AG04450 (cell line): ENCODE results near the gene QSOX1. TPM values are rescaled to one million over a fixed set of nuclear protein-coding genes. Genes with fewer than 3 reads are reported as not detected.

ENCODE experiments used
- CTCF ChIA-PET: fragments of 300-600, 350-600 bp; formaldehyde crosslinking; extraction: SDS; loops from one replicate; lab custom pipeline; 2022; ENCODE audit warnings: antibody characterized with exemption, inconsistent platforms; lab: Charles Lee
- POLR2A ChIA-PET: fragments of 350-600 bp; formaldehyde crosslinking; extraction: SDS; loops from one replicate; lab custom pipeline; 2021; ENCODE audit warnings: antibody characterized with exemption, inconsistent platforms; lab: Yijun Ruan, JAX
- DNase-seq: peaks from one replicate; pipeline ENCODE4 v3.0.0-alpha.2; 2011; ENCODE audit warnings: low read depth, low spot score
- H3K27ac ChIP-seq: one replicate; pipeline ENCODE4 v1.5.1; 2012; ENCODE audit warnings: low read depth, low read length, control low read depth
- H3K27me3 ChIP-seq: one replicate; pipeline ENCODE4 v1.6.0; 2012; ENCODE audit warnings: low read length; ENCODE audit not compliant: control insufficient read depth, insufficient read depth
- H3K4me3 ChIP-seq: 2 replicates; pipeline ENCODE4 v1.5.1; 2011; ENCODE audit warnings: mild to moderate bottlenecking, low read depth, low read length, control low read depth
- H3K9me3 ChIP-seq: 2 replicates; pipeline ENCODE4 v1.5.1; 2012; ENCODE audit warnings: low read length; ENCODE audit not compliant: control insufficient read depth, insufficient read depth
- polyA plus RNA-seq: library from polyadenylated mRNA; depleted of rRNA; stranded (reverse); fragments of >200 nt; gene quantifications from 2 replicates; pipeline ENCODE4 v1.2.3, GENCODE V29; 2011
- TF ChIP-seq, protein P1 (sequence below): IDR thresholded peaks from 2 replicates; pipeline ENCODE4 v1.5.1; 2011; ENCODE audit warnings: low read depth, low read length, control low read depth, inconsistent platforms

QSOX1 gene
- polyA plus RNA-seq, 1 experiment, result 1,269 TPM

DNA sequence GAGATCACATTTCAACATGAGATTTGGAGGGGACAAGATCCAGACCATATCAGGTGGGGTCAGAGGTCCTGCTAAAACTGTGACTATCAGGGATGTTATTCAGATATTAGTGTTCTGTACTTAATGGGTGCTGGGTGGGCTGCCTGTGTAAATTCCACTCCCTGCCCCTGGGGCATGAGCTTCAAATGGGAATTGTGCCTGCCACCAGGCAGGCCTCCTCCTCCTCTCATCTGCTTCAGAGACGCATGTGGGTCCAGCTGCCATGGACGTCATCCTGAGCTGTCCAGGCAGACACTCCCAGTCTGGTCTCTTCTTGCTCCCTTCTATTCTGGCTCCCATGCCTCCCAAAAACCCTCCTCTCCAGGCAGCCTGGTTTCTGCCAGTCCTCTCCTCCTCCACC, 10.4 kb downstream of the QSOX1 start:
- no peak overlapping the region for H3K4me3 ChIP-seq
- H3K9me3 ChIP-seq, result no peaks in the 10 kb centered on the region; the same call in 1 of the 2 replicates
- no peak overlapping the region for H3K27ac ChIP-seq
- ChIA-PET CTCF (interaction anchor here (1.0 kb wide), 1 partner anchor 73 kb away, joined by 3 read pairs; no protein-coding TSS in a partner anchor), POLR2A (interaction anchor here (0.6 to 2.2 kb wide), 4 partner anchors 8 to 122 kb away, joined by 3 to 10 read pairs (median 4); partner anchors contain the start of gene QSOX1)
- TF ChIP-seq, protein P1, sequence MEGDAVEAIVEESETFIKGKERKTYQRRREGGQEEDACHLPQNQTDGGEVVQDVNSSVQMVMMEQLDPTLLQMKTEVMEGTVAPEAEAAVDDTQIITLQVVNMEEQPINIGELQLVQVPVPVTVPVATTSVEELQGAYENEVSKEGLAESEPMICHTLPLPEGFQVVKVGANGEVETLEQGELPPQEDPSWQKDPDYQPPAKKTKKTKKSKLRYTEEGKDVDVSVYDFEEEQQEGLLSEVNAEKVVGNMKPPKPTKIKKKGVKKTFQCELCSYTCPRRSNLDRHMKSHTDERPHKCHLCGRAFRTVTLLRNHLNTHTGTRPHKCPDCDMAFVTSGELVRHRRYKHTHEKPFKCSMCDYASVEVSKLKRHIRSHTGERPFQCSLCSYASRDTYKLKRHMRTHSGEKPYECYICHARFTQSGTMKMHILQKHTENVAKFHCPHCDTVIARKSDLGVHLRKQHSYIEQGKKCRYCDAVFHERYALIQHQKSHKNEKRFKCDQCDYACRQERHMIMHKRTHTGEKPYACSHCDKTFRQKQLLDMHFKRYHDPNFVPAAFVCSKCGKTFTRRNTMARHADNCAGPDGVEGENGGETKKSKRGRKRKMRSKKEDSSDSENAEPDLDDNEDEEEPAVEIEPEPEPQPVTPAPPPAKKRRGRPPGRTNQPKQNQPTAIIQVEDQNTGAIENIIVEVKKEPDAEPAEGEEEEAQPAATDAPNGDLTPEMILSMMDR, result no peak
- no peak for DNase-seq
- H3K27me3 ChIP-seq, result no peaks in the 10 kb centered on the region

DNA sequence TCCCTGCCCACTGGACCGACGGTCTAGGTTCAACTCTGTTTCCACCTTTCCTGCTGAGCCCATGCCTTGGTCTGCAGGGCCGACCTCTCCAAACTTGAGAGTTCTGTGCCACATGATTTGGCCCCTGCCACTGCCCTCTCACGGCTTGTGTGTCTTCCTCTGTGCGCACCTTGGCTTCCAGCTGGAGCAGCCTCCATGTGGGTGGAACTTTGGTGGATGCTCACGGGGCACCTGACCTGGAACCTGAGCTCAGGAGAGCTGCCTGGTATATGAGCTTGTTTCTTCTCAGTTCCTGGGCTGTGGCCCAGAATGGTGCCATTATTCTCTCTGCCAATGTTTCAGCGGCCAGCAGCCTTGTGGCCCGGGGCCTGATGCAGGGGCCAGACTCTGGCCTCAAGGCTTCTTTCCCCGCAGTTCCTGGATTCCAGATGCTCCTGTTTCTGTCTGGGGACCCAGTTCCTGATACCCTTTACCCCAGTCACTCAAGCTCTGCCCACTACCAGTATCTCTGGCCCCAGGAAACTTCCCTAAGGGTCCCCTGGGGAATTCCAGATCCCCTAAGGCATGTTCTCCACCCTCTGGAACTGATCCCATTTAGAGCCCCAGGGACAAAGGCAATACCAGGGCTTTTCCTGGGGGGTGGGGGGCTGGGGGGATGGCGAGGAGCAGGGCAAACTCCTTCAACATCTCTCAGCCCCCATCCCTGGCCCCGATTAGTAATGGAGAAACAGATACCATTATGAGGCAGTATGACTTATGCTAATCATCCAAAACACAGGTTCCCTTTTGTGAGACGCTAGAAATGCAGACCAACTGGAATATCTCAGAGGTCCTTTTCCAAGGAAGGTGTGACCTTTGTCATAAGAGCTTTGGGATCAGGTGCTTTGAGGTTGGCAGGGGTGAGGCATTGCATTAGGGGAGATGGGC, 11.1 kb downstream of the QSOX1 start:
- Histone ChIP-seq H3K27me3 (no peaks in the 10 kb centered on the region), H3K9me3 (no peaks in the 10 kb centered on the region; the same call in 1 of the 2 replicates), H3K4me3 (no peak overlapping the region), H3K27ac (no peak overlapping the region)
- TF ChIP-seq, protein P1, result no peak
- POLR2A ChIA-PET, result interaction anchor here (0.6 to 2.2 kb wide), 4 partner anchors 9 to 152 kb away, joined by 3 to 10 read pairs (median 4); partner anchors contain the start of gene QSOX1
- CTCF ChIA-PET, result interaction anchor here (1.0 to 2.0 kb wide), 4 partner anchors 13 to 299 kb away, joined by 3 to 10 read pairs (median 6); no protein-coding TSS in a partner anchor
- no peak for DNase-seq

DNA sequence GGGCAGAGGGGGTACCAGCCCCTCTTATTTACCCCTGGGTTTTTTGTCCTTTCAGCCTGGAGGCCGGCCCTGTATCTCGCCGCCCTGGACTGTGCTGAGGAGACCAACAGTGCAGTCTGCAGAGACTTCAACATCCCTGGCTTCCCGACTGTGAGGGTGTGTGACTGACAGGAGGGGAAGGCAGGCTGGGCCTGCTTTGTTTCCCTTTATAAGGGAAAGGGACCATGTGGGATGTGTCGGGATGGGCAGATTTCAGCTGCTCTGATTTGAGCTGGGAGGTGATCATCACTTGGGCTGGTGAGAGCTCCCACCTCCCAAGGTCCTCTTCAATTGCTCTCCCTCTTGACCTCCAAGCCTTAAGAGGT, 11.7 kb downstream of the QSOX1 start:
- Histone ChIP-seq H3K27ac (no peak overlapping the region), H3K9me3 (no peaks in the 10 kb centered on the region; the same call in 1 of the 2 replicates), H3K4me3 (no peak overlapping the region), H3K27me3 (no peaks in the 10 kb centered on the region)
- TF ChIP-seq, protein P1, result no peak
- CTCF ChIA-PET, result interaction anchor here (0.9 to 2.0 kb wide), 4 partner anchors 12 to 299 kb away, joined by 3 to 10 read pairs (median 6); no protein-coding TSS in a partner anchor
- DNase-seq, result no peak
- POLR2A ChIA-PET, result interaction anchor here (0.6 kb wide), 1 partner anchor 153 kb away, joined by 3 read pairs; no protein-coding TSS in a partner anchor

DNA sequence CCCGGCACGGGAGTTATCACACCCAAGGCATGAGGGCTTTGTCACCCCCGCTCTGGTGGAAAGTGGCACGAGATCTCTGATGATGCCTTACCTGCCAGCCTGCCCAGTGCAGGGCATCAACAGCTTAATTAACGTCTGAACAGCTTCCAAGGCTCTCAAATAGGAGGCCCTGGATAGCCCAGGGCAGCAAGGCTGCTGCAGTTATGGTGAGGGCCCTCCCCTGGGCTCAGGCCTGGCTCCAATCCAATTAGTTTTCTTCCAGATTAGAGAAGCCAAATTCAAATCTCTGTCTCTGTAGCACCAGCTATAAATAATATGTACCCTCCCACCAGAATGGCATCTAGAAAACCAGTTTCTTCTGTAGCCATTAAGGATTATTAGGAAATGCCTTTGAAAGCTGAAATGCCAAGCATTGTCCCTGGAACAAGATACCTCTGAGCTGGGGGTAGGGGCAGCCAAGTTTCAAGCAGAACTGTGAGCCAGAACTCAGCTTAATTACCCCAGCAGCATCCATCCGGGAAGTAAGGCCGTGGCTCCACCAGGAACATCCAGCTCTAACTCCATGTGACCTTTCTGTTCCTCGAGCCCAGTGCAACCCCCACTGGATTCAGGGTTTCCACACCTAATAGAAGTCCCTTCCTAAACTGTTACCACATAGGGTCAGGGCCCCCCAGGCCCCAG, 12.5 kb downstream of the QSOX1 start:
- Histone ChIP-seq H3K27me3 (no peaks in the 10 kb centered on the region), H3K4me3 (no peak overlapping the region), H3K27ac (no peak overlapping the region), H3K9me3 (no peaks in the 10 kb centered on the region; the same call in 1 of the 2 replicates)
- ChIA-PET POLR2A (no interaction called here), CTCF (interaction anchor here (0.9 to 2.0 kb wide), 4 partner anchors 12 to 300 kb away, joined by 3 to 10 read pairs (median 6); no protein-coding TSS in a partner anchor)
- DNase-seq, result no peak
- TF ChIP-seq, protein P1, result no peak
